HG03432 (cell line): ENCODE data around the gene PSKH1.

Experiments
- ATAC-seq: cut with Tn5 transposase; IDR thresholded peaks from one replicate; pipeline ENCODE4 v1.9.1; 2021; ENCODE audit warnings: mild to moderate bottlenecking, moderate library complexity; ENCODE audit not compliant: unreplicated experiment

PSKH1 gene

DNA sequence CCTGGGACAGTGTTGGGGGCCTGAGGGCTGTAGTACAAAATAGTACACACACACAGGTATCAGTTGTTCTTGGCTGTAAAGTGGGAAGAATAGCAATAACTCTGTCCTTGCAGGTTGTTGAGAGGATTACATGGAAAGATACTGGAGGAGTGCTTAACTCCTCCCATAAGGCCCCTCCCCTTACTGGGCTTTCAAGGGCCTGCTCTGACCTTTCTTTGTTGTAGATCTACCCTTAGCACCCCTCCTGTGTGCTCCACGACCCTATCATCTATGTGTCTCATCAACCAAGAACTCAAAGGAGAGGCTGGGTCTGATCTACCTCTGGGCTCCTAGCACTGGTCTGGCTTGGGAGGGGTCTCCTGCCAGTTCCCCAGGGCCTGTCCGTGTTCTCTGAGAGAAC lies 28.5 kb upstream of the PSKH1 start:
- no peak for ATAC-seq

- no peak for ATAC-seq
Observed at GRCh38 chr16:67865318-67865717, 27.7 kb upstream of the PSKH1 start.

- ATAC-seq = no peak
Observed at GRCh38 chr16:67868290-67868689, 24.8 kb upstream of the PSKH1 start.

DNA sequence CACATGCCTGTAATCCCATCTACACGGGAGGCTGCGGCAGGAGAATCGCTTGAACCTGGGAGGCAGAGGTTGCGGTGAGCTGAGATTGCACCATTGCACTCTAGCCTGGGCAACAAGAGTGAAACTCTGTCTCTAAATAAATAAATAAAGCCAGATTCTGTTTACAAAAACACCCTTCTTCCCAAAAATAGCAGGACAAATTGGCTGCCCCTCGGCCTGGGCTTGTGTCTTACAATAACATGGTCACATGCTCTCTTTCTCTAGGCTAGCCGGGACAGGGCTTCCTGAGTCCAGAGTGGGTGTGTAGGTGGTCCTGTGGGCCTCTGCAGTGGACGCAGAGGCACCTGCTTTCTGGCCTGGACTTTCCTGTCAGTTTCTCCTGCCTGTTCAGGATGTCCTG lies 23.4 kb upstream of the PSKH1 start:
- ATAC-seq = no peak

- ATAC-seq = no peak
Observed at GRCh38 chr16:67871256-67871655, 21.8 kb upstream of the PSKH1 start.

DNA sequence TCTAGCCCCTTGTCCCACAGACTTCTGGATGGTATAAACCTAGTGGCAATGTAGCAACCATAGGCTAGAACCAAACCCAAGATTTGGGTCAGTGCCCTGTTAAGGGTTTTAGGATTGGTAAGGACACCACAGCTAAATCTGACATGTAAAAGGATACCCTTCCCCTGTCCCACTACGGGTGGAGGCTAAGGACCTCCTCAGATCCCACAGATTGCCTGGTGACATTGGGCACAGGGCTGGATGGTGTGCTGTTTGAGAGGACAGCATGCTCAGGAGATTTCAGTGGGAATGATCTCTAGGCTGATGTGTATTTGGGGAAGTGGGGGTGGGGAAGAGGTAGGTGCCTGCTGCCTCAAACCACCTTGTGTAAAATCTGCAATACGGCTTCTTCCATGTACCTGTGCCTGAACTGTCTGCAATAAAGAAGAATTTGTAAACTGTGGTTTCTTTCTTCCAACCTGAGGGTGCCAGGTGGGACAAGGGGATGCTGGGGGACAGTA lies 20.9 kb upstream of the PSKH1 start:
- no peak for ATAC-seq

DNA sequence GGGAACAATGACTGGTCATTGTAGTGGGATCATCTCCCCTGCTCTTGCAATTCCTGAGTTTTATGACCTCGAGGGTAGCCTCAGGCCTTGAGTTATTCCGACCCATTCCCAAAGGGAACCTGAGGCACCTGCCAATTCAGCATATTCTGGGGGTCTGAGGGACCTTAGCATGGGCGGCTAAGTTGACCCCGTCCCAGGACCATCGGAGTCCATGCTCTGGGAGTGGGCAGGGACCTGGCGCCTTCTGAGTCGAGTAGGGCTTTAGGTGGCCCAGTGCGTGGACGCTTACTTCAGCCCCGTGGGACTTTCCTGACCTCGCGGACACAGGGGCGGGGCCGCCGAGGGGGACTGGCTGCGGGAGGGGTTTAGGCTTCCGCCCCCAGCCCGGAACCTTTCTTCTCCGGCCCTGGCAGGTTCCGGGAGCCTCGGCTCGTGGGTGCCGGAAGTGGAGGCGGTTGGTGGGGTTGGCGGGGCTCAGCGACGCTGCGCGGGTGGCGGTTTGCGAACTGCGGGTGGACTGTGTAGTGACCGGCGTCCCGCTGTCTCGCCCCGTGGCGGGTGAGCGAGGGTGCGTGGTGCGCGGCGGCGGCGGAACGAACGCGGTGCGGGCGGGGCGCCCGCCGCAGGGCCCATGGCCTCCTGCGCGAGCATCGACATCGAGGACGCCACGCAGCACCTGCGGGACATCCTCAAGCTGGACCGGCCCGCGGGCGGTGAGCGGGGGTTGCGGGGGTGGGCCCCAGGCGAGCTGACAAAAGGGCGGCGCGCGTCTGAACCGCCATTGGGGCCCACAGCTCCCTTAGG lies 20.2 kb upstream of the PSKH1 start, which contains the start of gene EDC4:
TSS of gene EDC4 (plus strand) at position 422 of the 804 bp plus-strand sequence. CDS start at position 632, 210 bp downstream.
- ATAC-seq = peak; percentile 78

DNA sequence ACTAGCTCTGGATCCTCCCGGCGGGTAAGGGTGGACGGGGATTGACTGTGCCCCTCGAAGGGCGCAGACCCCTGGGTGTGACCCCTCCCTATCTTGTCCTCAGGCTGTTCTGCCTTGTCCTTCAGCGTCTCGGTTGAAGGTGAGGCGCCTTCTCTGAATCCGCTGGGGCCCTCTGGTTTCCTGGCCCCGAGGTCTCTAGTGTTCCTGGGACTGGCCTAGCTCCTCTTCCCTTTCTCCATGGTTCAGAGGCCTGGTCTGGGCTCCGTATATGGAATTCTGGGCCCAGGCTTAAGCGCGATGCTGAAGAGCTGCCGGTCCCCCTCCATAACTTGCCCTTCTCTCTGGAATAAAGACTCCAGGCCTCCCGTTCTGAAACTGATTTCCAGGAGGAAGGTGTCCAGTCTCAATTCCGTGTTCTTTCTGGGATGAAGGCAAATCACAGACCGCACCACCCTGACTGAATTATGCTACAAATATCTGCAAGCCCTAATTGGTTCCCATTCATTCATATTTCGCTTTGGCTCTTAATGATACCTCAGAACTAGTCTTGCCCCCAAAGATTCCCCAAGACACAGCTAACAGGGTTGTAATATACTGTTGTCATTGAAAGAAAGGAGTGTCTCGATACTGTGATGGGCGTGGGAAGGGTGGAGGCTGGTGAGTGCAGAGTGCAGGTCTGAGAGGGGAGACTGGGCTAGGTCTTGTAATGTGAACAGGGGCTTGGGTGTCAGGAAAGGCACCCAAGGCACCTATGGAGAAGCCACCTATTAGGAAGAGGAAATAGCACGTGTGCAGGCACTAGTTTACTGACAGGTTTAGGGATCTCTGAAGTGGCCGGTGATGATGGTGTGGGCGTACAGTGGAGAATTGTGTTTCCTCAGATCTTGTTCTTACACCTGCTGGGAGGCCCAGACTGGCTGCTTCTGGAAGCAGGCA lies 19.4 kb upstream of the PSKH1 start:
- peak; percentile 32 for ATAC-seq

- ATAC-seq = no peak
Observed at GRCh38 chr16:67874372-67874771, 18.7 kb upstream of the PSKH1 start.

DNA sequence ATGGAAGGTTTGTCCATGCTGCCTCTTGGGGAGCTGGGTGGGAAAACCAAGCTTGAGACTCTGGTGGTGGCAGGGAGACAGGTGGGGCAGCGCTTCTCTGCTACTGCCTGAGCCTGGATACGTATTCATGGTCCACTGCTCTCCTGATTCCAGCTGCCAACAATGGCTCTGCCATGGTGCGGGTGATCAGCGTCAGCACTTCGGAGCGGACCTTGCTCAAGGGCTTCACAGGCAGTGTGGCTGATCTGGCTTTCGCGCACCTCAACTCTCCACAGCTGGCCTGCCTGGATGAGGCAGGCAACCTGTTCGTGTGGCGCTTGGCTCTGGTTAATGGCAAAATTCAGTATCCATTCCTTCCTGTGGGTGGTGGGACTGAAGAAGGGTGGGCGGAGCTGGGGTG lies 16.0 kb upstream of the PSKH1 start:
- no peak for ATAC-seq

GRCh38 chr16:67878232-67878631 lies 14.8 kb upstream of the PSKH1 start:
- no peak for ATAC-seq

GRCh38 chr16:67878846-67879245 lies 14.2 kb upstream of the PSKH1 start:
- no peak for ATAC-seq

DNA sequence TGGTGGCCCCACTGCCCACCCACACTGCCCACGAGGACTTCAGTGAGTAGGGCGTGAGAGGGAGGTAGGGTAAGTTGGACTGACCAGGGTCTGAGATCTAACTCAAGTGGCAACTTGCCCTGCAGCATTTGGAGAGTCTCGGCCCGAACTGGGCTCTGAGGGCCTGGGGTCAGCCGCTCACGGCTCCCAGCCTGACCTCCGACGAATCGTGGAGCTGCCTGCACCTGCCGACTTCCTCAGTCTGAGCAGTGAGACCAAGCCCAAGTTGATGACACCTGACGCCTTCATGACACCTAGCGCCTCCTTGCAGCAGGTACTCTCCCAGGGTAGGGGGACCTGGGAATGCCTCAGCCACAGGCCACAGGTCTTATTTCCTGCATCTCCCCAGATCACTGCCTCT lies 13.6 kb upstream of the PSKH1 start:
- no peak for ATAC-seq

- no peak for ATAC-seq
Observed at GRCh38 chr16:67879936-67880335, 13.1 kb upstream of the PSKH1 start.

GRCh38 chr16:67880584-67880983 lies 12.5 kb upstream of the PSKH1 start:
- ATAC-seq = no peak

DNA sequence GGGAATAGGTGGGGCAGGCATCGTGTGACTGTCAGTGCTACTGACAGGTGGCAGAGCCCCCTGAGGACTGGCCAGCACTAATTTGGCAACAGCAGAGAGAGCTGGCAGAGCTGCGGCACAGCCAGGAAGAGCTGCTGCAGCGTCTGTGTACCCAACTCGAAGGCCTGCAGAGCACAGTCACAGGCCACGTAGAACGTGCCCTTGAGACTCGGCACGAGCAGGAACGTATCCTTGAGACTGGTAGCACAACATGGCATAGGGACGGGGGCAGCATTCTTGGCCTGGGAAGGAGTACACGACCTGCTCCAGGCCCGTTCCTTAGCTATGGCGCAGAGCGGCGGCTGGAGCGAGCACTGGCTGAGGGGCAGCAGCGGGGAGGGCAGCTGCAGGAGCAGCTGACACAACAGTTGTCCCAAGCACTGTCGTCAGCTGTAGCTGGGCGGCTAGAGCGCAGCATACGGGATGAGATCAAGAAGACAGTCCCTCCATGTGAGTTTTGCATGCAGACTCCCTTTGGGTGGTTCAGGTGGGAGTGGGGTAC lies 11.4 kb upstream of the PSKH1 start:
- no peak for ATAC-seq

DNA sequence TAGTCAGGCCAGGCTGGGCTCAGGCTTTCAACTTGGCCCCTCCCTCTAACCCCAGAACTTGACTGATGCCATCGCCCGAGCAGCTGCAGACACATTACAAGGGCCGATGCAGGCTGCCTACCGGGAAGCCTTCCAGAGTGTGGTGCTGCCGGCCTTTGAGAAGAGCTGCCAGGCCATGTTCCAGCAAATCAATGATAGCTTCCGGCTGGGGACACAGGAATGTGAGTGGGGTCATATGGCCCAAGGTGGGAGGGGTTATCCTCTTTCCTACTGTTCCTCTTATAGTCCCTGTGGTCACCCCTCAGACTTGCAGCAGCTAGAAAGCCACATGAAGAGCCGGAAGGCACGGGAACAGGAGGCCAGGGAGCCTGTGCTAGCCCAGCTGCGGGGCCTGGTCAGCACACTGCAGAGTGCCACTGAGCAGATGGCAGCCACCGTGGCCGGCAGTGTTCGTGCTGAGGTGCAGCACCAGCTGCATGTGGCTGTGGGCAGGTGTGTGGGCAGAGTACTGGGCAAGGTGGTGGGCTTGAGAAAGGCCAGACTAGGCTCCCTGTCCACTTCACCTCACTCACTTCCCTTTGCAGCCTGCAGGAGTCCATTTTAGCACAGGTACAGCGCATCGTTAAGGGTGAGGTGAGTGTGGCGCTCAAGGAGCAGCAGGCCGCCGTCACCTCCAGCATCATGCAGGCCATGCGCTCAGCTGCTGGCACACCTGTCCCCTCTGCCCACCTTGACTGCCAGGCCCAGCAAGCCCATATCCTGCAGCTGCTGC lies 10.5 kb upstream of the PSKH1 start:
- no peak for ATAC-seq

GRCh38 chr16:67883146-67883871 lies 9.7 kb upstream of the PSKH1 start:
- ATAC-seq = no peak

GRCh38 chr16:67883872-67884261 lies 9.2 kb upstream of the PSKH1 start:
- ATAC-seq = no peak

DNA sequence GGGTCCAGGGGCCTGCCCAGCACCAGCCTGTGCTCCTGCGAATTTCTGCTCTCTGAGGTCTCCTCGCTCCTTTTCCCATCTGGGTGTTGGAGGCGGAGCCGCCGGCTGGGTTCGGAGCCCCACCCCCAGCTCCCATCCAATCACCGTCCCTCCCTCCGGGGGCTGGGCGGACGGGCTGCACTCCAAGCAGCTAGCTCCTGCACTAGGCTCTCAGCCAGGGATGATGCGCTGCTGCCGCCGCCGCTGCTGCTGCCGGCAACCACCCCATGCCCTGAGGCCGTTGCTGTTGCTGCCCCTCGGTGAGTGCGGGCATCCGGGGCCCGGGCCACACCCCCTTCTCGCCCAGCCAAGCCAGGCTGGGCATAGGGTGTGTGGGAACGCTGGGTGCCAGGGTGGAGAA lies 8.4 kb upstream of the PSKH1 start, which contains the start of gene NRN1L:
TSS of gene NRN1L (plus strand) at position 202 of the 400 bp plus-strand sequence. CDS start at position 221, 19 bp downstream.
- no peak for ATAC-seq
